HL-60 (cell line): ENCODE measurements around the gene NUB1.

Experiments
- CTCF ChIP-seq: IDR thresholded peaks from one replicate; pipeline ENCODE4 v1.5.1; 2011; ENCODE audit warnings: low read length, control low read depth, inconsistent platforms; ENCODE audit not compliant: insufficient read depth
- REST ChIP-seq: IDR thresholded peaks from 2 replicates; pipeline ENCODE4 v1.6.1; 2012; ENCODE audit warnings: low read depth; ENCODE audit not compliant: insufficient replicate concordance
- SPI1 ChIP-seq: IDR thresholded peaks from 2 replicates; pipeline ENCODE4 v1.6.1; 2012; ENCODE audit warnings: low read depth, mild to moderate bottlenecking, borderline replicate concordance

GRCh38 chr7:151424799-151425198 lies 83.2 kb downstream of the NUB1 start:
- TF ChIP-seq CTCF = no peak
- no peak for TF ChIP-seq REST
- TF ChIP-seq SPI1 = no peak
